ENCODE results near the gene RBMS2.

Gene RBMS2

DNA sequence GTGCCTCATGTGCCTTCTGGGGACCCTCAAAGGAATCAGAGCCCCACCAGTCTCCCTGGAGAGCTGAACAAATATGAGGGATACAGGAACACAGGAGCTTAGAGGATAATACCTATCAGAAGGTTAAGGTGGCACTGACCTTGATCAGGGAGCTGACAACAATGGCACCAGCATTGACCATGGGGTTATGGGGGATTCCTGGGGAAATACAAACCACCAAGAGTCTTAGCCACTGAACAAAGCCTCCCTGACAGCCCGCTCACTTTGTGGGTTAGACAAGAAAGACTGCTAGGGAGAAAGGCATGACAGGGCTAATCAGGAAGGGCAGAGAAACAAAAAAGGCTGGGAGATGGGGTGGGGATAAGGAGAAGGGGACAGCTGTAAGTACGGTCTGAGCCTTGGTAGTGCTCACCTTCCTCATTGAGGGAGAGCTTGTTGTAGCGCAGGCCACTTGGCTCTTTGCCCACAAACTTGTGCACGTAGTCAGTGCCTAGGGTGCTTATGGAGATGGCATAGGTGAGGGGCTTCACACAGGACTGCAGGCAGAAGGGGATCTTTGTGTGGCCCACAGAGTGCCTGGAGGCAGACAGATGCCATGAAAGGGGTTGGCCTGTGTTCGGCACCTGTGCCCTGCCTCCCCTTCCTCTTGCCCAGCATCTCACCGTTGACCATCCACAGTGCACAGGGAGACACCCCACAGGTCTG, 43.9 kb upstream of the RBMS2 start:
- H2BK120ac ChIP-seq (ENCODE audit: insufficient read depth, low read length, poor library complexity): no peak overlapping the region
- no peaks in the 10 kb centered on the region for H3K36me3 ChIP-seq (ENCODE audit: control insufficient read depth in 1 of 2, insufficient read depth in 2 of 2, low read length in 2 of 2)
- H4K91ac ChIP-seq (ENCODE audit: low read depth, low read length): no peak overlapping the region
- no peak overlapping the region for H3K4ac ChIP-seq (ENCODE audit: low read depth, low read length)
- H4K12ac ChIP-seq (ENCODE audit: low read depth, low read length): no peak overlapping the region
- H2BK5ac ChIP-seq (ENCODE audit: low read depth, low read length, poor library complexity): no peak overlapping the region
- H3K4me3 ChIP-seq (ENCODE audit: low read depth, low read length): no peak overlapping the region
- H3K4me1 ChIP-seq (ENCODE audit: control insufficient read depth in 1 of 2, insufficient read depth in 2 of 2, low read length in 2 of 2): no peaks in the 10 kb centered on the region
- H2BK12ac ChIP-seq (ENCODE audit: low read length): no peak overlapping the region
- no peak overlapping the region for H3K9ac ChIP-seq (ENCODE audit: low read length)
- no peaks in the 10 kb centered on the region for H3K9me3 ChIP-seq (ENCODE audit: insufficient read depth, low read depth, low read length)
- no peak overlapping the region for H2AFZ ChIP-seq (ENCODE audit: insufficient read depth, low read length, poor library complexity)
- H3K27me3 ChIP-seq (ENCODE audit: insufficient read depth, low read length): no peaks in the 10 kb centered on the region
- H2AK5ac ChIP-seq (ENCODE audit: low read length): no peak overlapping the region
- H3K4me2 ChIP-seq (ENCODE audit: low read length): no peak overlapping the region
- no peak overlapping the region for H3K18ac ChIP-seq (ENCODE audit: low read length)
- H3K23ac ChIP-seq (ENCODE audit: low read length): no peak overlapping the region
- no peaks in the 10 kb centered on the region for H3K79me2 ChIP-seq (ENCODE audit: control insufficient read depth, insufficient read depth, low read length, poor library complexity)
- no peak overlapping the region for H4K8ac ChIP-seq (ENCODE audit: low read depth, low read length)
- no peaks in the 10 kb centered on the region for H3K79me1 ChIP-seq (ENCODE audit: low read length)
- no peak overlapping the region for H3K27ac ChIP-seq (ENCODE audit: low read depth, low read length)
- no peak overlapping the region for H3K14ac ChIP-seq (ENCODE audit: low read length)
- no CpG with 5 or more reads among the region's 6 CpGs for WGBS (ENCODE audit: extremely low coverage, insufficient coverage, insufficient read length)
- DNase-seq: no peak

DNA sequence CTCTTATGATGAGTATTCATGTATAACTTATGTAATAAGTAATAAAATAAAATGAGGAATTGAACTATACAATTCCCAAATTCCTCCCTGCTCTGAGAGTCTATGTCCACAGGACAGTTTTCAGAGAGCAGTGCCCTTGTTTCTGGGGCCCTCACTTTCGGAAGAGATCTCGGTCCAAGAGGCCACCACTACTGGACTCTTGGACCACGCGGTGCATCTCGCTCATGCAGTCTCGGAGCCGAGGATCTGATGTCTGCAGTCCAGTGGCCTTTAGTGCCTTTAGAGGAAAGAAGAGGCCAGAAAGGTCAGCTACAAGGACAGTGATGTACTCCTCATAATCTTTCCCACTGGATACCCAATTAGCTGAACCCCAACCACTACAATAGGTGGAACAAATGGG, 42.0 kb upstream of the RBMS2 start:
- no CpG with 5 or more reads among the region's 7 CpGs for WGBS (ENCODE audit: extremely low coverage, insufficient coverage, insufficient read length)
- no peaks in the 10 kb centered on the region for H3K79me2 ChIP-seq (ENCODE audit: control insufficient read depth, insufficient read depth, low read length, poor library complexity)
- no peaks in the 10 kb centered on the region for H3K79me1 ChIP-seq (ENCODE audit: low read length)
- no peak overlapping the region for H3K4ac ChIP-seq (ENCODE audit: low read depth, low read length)
- H3K27me3 ChIP-seq (ENCODE audit: insufficient read depth, low read length): no peaks in the 10 kb centered on the region
- no peak overlapping the region for H3K9ac ChIP-seq (ENCODE audit: low read length)
- no peak overlapping the region for H3K14ac ChIP-seq (ENCODE audit: low read length)
- no peaks in the 10 kb centered on the region for H3K4me1 ChIP-seq (ENCODE audit: control insufficient read depth in 1 of 2, insufficient read depth in 2 of 2, low read length in 2 of 2)
- H3K4me3 ChIP-seq (ENCODE audit: low read depth, low read length): no peak overlapping the region
- no peak overlapping the region for H2AK5ac ChIP-seq (ENCODE audit: low read length)
- H2BK5ac ChIP-seq (ENCODE audit: low read depth, low read length, poor library complexity): no peak overlapping the region
- no peaks in the 10 kb centered on the region for H3K36me3 ChIP-seq (ENCODE audit: control insufficient read depth in 1 of 2, insufficient read depth in 2 of 2, low read length in 2 of 2)
- no peak overlapping the region for H4K91ac ChIP-seq (ENCODE audit: low read depth, low read length)
- no peak overlapping the region for H4K12ac ChIP-seq (ENCODE audit: low read depth, low read length)
- H3K18ac ChIP-seq (ENCODE audit: low read length): no peak overlapping the region
- DNase-seq: no peak
- H2AFZ ChIP-seq (ENCODE audit: insufficient read depth, low read length, poor library complexity): no peak overlapping the region
- H4K8ac ChIP-seq (ENCODE audit: low read depth, low read length): no peak overlapping the region
- no peak overlapping the region for H3K4me2 ChIP-seq (ENCODE audit: low read length)
- H3K27ac ChIP-seq (ENCODE audit: low read depth, low read length): no peak overlapping the region
- H2BK12ac ChIP-seq (ENCODE audit: low read length): no peak overlapping the region
- no peak overlapping the region for H3K23ac ChIP-seq (ENCODE audit: low read length)
- no peak overlapping the region for H2BK120ac ChIP-seq (ENCODE audit: insufficient read depth, low read length, poor library complexity)
- H3K9me3 ChIP-seq (ENCODE audit: insufficient read depth, low read depth, low read length): no peaks in the 10 kb centered on the region

DNA sequence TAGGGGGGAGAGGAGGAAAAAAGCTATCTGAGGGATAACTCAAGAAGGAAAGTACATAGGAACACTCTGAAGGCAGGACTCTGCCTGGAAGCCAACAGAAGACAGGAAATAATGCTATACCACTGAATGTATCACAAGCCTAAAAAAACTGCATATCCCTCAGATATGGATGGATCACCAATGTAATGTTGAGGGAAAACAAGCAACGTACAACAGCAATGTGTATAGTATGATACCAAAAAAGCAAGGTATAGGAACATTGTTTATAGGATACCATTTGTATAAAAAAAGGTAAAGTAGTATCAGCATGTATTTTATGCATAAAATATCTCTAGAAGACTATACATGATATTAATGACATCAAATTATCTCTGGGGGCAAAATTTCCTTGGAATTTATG, 37.1 kb upstream of the RBMS2 start:
- no peak overlapping the region for H3K14ac ChIP-seq (ENCODE audit: low read length)
- no peak overlapping the region for H4K8ac ChIP-seq (ENCODE audit: low read depth, low read length)
- H4K12ac ChIP-seq (ENCODE audit: low read depth, low read length): no peak overlapping the region
- H3K4ac ChIP-seq (ENCODE audit: low read depth, low read length): no peak overlapping the region
- no peaks in the 10 kb centered on the region for H3K79me2 ChIP-seq (ENCODE audit: control insufficient read depth, insufficient read depth, low read length, poor library complexity)
- peaks cover 2 to 7% of the 10 kb centered on the region in 2 experiments for H3K4me1 ChIP-seq (ENCODE audit: control insufficient read depth in 1 of 2, insufficient read depth in 2 of 2, low read length in 2 of 2)
- H2BK5ac ChIP-seq (ENCODE audit: low read depth, low read length, poor library complexity): no peak overlapping the region
- no peaks in the 10 kb centered on the region for H3K36me3 ChIP-seq (ENCODE audit: control insufficient read depth in 1 of 2, insufficient read depth in 2 of 2, low read length in 2 of 2)
- H2AFZ ChIP-seq (ENCODE audit: insufficient read depth, low read length, poor library complexity): no peak overlapping the region
- H3K9ac ChIP-seq (ENCODE audit: low read length): no peak overlapping the region
- no peak overlapping the region for H4K91ac ChIP-seq (ENCODE audit: low read depth, low read length)
- no peak overlapping the region for H3K23ac ChIP-seq (ENCODE audit: low read length)
- no CpG with 5 or more reads among the region's 1 CpG for WGBS (ENCODE audit: extremely low coverage, insufficient coverage, insufficient read length)
- H2BK12ac ChIP-seq (ENCODE audit: low read length): no peak overlapping the region
- no peak overlapping the region for H2AK5ac ChIP-seq (ENCODE audit: low read length)
- no peak overlapping the region for H3K4me2 ChIP-seq (ENCODE audit: low read length)
- H3K9me3 ChIP-seq (ENCODE audit: insufficient read depth, low read depth, low read length): peaks cover 10% of the 10 kb centered on the region
- H3K79me1 ChIP-seq (ENCODE audit: low read length): no peaks in the 10 kb centered on the region
- H3K27ac ChIP-seq (ENCODE audit: low read depth, low read length): no peak overlapping the region
- no peak for DNase-seq
- H3K4me3 ChIP-seq (ENCODE audit: low read depth, low read length): no peak overlapping the region
- H2BK120ac ChIP-seq (ENCODE audit: insufficient read depth, low read length, poor library complexity): no peak overlapping the region
- H3K27me3 ChIP-seq (ENCODE audit: insufficient read depth, low read length): peaks cover 26% of the 10 kb centered on the region
- no peak overlapping the region for H3K18ac ChIP-seq (ENCODE audit: low read length)

DNA sequence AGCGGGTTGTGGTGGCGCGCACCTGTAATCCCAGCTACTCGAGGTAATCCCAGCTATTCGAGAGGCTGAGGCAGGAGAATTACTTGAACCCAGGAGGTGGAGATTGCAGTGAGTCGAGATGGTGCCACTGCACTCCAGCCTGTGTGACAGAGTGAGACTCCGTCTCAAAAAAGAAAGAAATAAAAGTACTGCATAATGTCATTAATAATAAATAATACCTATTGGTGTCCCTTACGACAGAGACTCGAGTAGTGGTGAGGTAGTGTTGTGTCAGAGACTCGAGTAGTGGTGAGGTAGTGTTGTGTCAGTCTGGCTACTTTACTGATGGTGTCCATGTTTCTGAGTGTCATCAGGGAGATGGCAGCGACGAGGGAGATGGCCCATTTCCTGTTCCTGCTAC, 34.9 kb upstream of the RBMS2 start:
- peaks cover 10% of the 10 kb centered on the region for H3K9me3 ChIP-seq (ENCODE audit: insufficient read depth, low read depth, low read length)
- no peak overlapping the region for H2BK5ac ChIP-seq (ENCODE audit: low read depth, low read length, poor library complexity)
- H3K4me3 ChIP-seq (ENCODE audit: low read depth, low read length): no peak overlapping the region
- no peak overlapping the region for H4K12ac ChIP-seq (ENCODE audit: low read depth, low read length)
- no peak overlapping the region for H3K18ac ChIP-seq (ENCODE audit: low read length)
- H3K27ac ChIP-seq (ENCODE audit: low read depth, low read length): no peak overlapping the region
- H3K4me1 ChIP-seq (ENCODE audit: control insufficient read depth in 1 of 2, insufficient read depth in 2 of 2, low read length in 2 of 2): peaks cover 2 to 7% of the 10 kb centered on the region in 2 experiments
- no peak overlapping the region for H2BK12ac ChIP-seq (ENCODE audit: low read length)
- no peak overlapping the region for H2AFZ ChIP-seq (ENCODE audit: insufficient read depth, low read length, poor library complexity)
- no peak overlapping the region for H2AK5ac ChIP-seq (ENCODE audit: low read length)
- no peaks in the 10 kb centered on the region for H3K79me2 ChIP-seq (ENCODE audit: control insufficient read depth, insufficient read depth, low read length, poor library complexity)
- H3K36me3 ChIP-seq (ENCODE audit: control insufficient read depth in 1 of 2, insufficient read depth in 2 of 2, low read length in 2 of 2): no peaks in the 10 kb centered on the region
- no peak overlapping the region for H2BK120ac ChIP-seq (ENCODE audit: insufficient read depth, low read length, poor library complexity)
- H3K79me1 ChIP-seq (ENCODE audit: low read length): no peaks in the 10 kb centered on the region
- H3K4ac ChIP-seq (ENCODE audit: low read depth, low read length): no peak overlapping the region
- H4K91ac ChIP-seq (ENCODE audit: low read depth, low read length): no peak overlapping the region
- no peak overlapping the region for H4K8ac ChIP-seq (ENCODE audit: low read depth, low read length)
- no peak overlapping the region for H3K9ac ChIP-seq (ENCODE audit: low read length)
- H3K14ac ChIP-seq (ENCODE audit: low read length): no peak overlapping the region
- no CpG with 5 or more reads among the region's 12 CpGs for WGBS (ENCODE audit: extremely low coverage, insufficient coverage, insufficient read length)
- no peak overlapping the region for H3K4me2 ChIP-seq (ENCODE audit: low read length)
- DNase-seq: no peak
- H3K27me3 ChIP-seq (ENCODE audit: insufficient read depth, low read length): peaks cover 31% of the 10 kb centered on the region
- H3K23ac ChIP-seq (ENCODE audit: low read length): no peak overlapping the region
